HG03469 (cell line): ENCODE measurements around the gene IRS2.
"Not testable (repeated sequence)": the region's sequence is repeated elsewhere in the genome, so short reads cannot be mapped to it uniquely, and the experiment has no call there.

Experiments used
- ATAC-seq: cut with Tn5 transposase; IDR thresholded peaks from one replicate; pipeline ENCODE4 v1.9.1; 2021; ENCODE audit warnings: mild to moderate bottlenecking, moderate library complexity, moderate number of reproducible peaks; ENCODE audit not compliant: unreplicated experiment

Gene IRS2

GRCh38 chr13:109786457-109787134 lies at the start of gene IRS2:
TSS of gene IRS2 (minus strand) at chr13:109786583. CDS start at chr13:109786053, 530 bp downstream.
- ATAC-seq: peak; percentile 94

- no peak for ATAC-seq
Observed at GRCh38 chr13:109834973-109835720, 48.8 kb upstream of the IRS2 start.

DNA sequence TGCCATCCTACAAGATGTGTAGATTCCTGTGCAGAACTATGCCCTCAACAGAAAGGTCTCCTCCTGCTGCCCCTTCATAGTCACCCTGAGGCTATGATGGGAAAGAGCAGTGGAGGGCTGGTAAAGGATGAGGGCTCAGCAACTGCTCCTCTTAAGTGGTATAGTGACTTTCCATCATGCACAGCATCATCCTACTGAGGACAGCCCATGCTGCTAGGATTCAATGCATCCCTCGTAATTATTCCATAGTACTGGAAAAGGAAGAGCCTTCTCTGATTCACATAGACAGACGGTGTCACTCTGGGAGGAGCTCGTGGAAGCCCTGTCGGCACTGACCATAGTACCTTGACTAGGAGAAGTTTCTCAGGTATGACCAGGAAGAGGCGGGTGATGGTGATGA lies 47.6 kb upstream of the IRS2 start:
- ATAC-seq: no peak

GRCh38 chr13:109833071-109833470 lies 46.7 kb upstream of the IRS2 start:
- no peak for ATAC-seq

- ATAC-seq: not testable (repeated sequence)
Observed at GRCh38 chr13:109828591-109829316, 42.4 kb upstream of the IRS2 start.

DNA sequence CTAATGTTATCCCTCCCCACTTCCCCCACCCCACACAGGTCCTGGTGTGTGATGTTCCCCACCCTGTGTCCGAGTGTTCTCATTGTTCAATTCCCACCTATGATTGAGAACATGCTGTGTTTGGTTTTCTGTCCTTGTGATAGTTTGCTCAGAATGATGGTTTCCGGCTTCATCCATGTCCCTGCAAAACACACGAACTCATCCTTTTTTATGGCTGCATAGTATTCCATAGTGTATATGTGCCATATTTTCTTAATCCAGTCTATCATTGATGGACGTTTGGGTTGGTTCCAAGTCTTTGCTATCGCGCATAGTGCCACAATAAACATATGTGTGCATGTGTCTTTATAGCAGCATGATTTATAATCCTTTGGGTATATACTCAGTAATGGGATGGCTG lies 36.8 kb upstream of the IRS2 start:
- ATAC-seq: not testable (repeated sequence)

DNA sequence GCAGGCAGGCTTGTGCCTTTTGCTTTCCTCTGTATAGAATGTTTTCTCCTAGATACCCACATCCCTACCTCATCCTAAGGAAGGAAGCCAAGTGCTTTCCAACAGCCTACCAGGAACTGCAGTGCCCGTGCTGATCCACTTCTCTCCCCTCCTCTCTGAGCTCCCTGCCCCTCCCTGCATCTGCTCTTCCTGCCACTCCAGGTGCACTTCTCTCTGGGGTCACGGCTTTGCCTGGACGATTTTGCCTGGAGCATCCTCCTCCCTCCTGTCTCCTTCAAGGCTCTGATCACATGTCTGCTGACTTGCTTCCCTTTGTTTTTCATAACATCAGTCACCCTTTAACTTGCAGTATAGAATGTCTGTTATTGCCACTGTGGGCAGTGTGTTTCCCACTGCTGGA lies 34.7 kb upstream of the IRS2 start:
- ATAC-seq: no peak

DNA sequence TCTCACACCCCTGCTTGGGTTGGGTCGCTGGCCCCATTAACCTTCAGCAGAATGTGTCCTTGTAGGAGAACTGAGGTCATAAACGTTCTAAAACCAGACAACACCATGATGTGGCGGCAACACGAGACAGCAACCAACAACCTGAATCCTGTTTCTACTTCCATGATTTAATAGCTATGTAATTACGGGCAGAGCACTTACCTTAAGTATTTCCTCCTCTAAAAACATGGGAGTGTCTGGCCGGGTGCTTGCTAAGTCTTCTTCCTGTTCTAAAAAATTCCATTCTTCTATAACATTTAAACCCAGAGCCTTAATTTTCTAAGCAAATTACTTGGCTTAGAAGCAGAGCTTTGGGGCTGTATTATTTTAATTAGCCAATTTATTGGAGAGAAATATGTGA lies 33.5 kb upstream of the IRS2 start:
- no peak for ATAC-seq

DNA sequence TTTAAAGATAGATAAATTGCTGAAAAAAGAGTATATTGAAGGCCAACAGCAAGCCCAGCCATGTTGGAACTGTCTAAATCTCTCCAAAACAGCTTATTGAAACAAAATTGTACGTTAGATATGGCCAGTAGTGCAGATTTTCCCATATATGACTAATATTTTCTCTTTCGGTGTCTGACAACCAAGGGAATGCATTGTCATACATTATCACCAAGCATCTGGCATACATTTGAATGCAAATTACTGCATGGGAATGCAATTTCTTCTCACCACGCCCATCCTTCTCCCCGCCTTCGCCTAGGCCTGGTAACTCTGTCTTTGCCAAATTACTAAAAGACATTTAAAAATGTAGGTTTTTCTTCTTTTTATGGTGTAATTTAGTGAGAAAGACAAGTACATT lies 32.5 kb upstream of the IRS2 start:
- ATAC-seq: no peak

GRCh38 chr13:109817591-109818535 lies 31.5 kb upstream of the IRS2 start:
- no peak for ATAC-seq

DNA sequence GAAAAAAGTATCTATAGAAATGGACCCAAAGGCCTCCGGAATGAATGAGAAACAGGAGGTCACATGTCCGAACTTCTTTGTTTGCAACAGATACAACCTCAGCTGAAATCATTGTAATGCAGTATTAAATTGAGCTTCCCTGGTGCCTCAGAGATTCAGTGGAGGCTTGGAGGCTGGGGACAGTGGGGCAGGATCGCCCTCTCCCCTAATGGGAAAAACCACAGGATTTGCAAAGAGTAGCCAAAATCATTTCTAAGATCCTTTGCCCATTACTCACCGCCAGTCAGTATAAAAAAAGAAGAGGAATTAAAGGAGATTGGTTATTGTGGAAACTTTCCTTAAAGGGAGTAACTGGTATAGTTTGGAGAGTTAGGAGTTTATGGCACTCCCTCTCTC lies 30.4 kb upstream of the IRS2 start:
- ATAC-seq: no peak

DNA sequence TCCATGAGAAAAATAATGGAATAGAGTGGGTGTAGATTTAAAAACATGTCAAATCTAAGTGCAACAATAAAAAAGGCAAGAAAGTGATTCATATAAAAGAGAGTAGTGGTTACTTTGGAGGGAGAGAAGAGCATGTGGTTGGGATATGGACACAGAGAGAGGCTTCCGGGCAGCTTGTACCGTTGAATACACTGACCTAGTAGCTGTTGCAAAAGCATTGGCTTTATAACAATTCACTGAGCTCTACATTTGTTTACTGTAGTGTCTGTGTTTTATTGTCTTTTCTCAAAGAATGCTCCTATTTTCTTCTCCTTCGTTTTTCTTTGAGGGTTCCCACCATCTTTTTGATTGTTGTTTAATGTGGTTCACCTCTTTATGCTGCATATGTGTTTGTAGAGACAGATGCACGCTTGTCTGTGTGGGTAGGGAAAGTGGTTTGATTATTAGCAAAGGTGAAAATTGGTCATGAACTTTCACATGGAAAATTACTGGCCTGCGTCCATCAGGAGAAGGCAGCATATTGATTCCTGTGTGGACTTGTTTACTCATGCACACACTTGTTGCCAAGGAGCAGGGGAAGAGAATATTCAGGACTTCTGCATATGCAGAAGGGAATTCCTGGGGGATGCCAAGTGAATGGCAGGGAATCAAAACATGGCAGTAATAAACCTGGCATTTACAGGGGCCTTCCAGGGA lies 29.9 kb upstream of the IRS2 start:
- no peak for ATAC-seq

DNA sequence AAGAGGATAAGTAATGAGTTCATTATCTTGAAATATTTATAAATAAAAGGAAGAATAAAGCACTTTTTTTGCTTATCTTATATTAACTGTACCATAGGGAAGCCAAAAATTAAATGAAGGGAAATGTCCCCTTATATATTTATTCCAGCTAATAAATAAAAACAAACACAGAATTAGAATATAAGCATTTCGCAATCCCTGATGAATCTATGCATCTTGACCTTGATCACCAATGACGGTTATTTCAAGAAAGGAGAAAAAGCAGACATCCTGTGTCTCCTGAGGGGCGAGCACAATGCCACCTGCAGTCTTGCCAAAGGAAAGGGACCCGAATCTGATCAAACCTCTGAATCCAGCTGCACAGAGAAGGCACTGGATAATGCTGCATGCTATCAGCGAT lies 29.3 kb upstream of the IRS2 start:
- ATAC-seq: no peak

- no peak for ATAC-seq
Observed at GRCh38 chr13:109813663-109814062, 27.3 kb upstream of the IRS2 start.

- no peak for ATAC-seq
Observed at GRCh38 chr13:109812382-109812781, 26.0 kb upstream of the IRS2 start.

DNA sequence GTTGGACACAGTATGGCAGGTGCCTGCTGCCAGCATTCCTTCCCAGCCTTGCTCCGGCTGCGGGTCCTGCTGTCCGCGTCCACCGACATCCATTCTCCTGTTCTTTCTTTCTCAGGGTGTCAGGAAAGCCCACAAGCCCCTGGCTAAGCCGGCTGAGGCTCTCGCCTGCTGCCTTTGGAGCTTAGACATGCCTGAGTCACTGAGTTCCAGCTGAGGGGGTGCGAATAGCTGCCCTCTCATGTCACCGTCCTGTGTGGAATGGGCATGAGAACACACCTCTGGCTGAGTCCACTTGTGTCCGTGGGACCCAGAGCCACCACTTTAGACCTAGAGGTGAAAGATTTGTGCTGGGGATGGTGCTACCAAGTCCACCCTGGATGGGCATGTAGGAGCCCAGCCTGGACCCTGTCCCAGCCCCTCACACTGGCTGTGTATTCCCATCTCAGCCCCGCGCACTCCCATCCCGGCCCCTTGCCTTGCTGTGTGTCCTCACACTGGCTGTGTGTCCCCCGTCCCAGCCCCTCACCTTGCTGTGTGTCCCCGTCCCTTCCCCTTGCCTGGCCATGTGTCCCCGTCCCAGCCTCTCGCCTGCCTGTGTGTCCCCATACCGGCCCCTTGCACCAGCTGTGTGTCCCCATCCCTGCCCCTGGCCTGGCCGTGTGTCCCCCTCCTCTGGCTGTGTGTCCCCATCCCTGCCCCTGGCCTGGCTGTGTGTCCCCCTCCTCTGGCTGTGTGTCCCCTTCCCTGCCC lies 24.6 kb upstream of the IRS2 start:
- ATAC-seq: no peak

GRCh38 chr13:109809216-109809932 lies 23.0 kb upstream of the IRS2 start:
- ATAC-seq: no peak

DNA sequence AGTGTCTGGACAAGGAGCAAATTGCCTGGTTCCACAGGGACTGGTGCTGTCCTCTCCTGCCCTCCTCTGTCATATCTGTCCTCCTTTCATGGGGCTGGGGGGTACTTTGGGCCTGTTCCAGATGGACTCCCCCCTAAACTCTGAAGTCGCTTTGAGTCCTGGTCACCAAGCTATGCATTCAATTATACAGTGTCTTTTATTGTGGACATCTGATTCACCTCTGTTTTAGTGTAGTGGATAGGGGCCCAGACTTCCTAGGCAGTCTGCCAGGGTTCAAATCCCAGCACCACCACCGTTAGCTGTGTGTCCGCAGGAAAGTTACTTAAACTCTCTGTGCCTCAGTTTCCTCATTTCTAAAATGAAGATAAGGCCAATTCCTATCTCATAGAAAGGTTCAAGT lies 21.0 kb upstream of the IRS2 start:
- ATAC-seq: no peak

DNA sequence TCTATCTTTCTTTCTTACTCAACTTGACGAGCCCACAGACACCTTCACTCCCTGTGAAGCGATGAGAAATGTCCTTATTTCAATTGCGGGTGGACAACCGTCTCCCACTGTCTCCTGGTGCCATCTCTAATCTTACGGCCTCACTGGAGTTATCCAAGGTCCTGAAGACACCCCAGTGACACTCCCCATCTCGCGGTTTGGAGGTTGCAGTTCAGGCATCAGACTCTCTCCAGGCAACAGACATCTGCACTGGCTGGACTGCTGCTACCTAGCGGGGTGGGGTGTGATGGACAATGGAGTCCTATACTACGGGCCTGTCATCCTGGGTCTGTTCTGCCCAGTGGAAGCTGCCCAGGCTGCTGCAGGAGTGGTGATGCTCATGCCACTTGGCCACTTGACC lies 18.3 kb upstream of the IRS2 start:
- ATAC-seq: no peak
